ENCODE data around the gene TEX22. TPM values are rescaled to one million over a fixed set of nuclear protein-coding genes. Genes with fewer than 3 reads are reported as not detected.

TEX22 gene
- total and polyA plus RNA-seq, 11 donors, result 0.06 to 1.8 (median 0.60) TPM; not detected in 3

DNA sequence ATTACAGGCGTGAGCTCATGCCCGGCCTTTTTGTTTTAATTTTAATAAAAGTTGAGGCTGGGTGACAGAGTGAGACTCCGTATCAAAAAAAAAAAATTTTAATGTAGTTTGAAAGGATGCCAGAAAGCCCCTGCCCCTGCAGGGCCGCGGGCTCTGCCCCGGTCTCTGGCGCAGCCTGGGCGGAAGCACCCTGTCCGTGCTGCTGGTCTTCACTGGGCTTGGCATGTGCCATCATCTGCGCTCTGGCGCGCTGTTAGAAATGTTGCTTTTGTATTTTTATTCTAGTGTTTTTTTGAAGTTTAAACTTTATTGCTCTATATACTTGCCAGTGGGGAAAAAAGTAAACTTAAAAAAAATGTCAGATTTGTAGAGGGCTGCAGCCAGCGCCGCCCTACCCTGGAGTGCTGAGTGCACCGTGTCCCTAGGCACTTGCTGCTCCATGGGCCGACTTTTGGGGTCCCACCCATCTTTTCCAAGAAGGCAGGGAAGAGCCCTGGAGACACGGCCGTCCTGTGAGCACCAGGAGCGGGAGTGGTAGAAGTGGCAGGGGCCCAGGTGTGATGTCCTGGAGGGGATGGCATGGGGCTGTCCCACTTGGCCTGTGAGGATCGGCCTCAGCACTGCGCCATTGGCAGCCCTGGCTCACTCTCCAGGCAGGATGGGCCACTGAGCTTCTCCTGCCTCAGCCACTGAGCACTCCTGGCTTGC, 25.3 kb downstream of the TEX22 start:
- 92 to 96% (median 95%) methylated on average over 19 to 21 of the region's 21 CpGs for WGBS, 4 donors
- H3K4me3 ChIP-seq, result no peak overlapping the region
- DNase-seq (peak in 1 of 5 donors; percentile 12), ATAC-seq (no peak)
- peaks cover 0 to 3% (median 0%) of the 10 kb centered on the region in 12 donors for H3K9me3 ChIP-seq
- no peak overlapping the region for H3K27ac ChIP-seq
- intact Hi-C loops (cut with DNase I), result no loop called here
- H3K4me1 ChIP-seq, result peaks cover 2 to 46% (median 32%) of the 10 kb centered on the region in 12 donors
- H3K27me3 ChIP-seq, result no peaks in the 10 kb centered on the region
- H3K36me3 ChIP-seq, result peaks cover 0 to 24% (median 0%) of the 10 kb centered on the region in 9 donors
- TF ChIP-seq POLR2A (IDR thresholded peaks at IDR 0.05), result no peak
- TF ChIP-seq, protein P1, sequence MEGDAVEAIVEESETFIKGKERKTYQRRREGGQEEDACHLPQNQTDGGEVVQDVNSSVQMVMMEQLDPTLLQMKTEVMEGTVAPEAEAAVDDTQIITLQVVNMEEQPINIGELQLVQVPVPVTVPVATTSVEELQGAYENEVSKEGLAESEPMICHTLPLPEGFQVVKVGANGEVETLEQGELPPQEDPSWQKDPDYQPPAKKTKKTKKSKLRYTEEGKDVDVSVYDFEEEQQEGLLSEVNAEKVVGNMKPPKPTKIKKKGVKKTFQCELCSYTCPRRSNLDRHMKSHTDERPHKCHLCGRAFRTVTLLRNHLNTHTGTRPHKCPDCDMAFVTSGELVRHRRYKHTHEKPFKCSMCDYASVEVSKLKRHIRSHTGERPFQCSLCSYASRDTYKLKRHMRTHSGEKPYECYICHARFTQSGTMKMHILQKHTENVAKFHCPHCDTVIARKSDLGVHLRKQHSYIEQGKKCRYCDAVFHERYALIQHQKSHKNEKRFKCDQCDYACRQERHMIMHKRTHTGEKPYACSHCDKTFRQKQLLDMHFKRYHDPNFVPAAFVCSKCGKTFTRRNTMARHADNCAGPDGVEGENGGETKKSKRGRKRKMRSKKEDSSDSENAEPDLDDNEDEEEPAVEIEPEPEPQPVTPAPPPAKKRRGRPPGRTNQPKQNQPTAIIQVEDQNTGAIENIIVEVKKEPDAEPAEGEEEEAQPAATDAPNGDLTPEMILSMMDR (IDR thresholded peaks at IDR 0.05), result no peak

DNA sequence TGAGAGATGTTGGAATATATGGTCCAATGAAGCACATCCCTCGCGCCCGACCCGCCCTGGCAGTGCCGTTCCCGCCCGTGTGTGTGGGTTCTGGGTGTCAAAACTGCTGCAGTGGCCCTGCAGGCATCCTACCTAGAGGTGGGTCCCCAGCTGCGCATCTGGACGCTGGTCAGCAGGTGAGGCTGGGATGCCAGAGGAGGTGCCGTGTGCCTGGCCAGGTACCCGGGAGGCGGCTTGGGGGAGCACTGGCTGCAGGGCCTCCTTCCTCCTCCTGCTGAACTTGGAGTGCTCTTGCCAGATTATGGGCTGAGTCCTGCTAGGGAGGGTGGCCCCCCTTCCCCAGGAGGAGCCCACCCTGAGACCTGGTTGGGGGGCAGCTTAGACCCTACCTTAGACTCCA, 26.5 kb downstream of the TEX22 start:
- Histone ChIP-seq H3K4me1 (peaks cover 2 to 42% (median 26%) of the 10 kb centered on the region in 12 donors), H3K36me3 (peaks cover 0 to 24% (median 0%) of the 10 kb centered on the region in 9 donors), H3K9me3 (peaks cover 0 to 3% (median 0%) of the 10 kb centered on the region in 12 donors), H3K27me3 (no peaks in the 10 kb centered on the region), H3K4me3 (no peak overlapping the region), H3K27ac (no peak overlapping the region)
- DNase-seq (peak in 1 of 5 donors; percentile 9), ATAC-seq (no peak)
- TF ChIP-seq, protein P1 (IDR thresholded peaks at IDR 0.05), result no peak
- TF ChIP-seq POLR2A (IDR thresholded peaks at IDR 0.05), result no peak
- 95 to 98% (median 95%) methylated on average over 12 of the region's 12 CpGs for WGBS, 4 donors
- intact Hi-C loops (cut with DNase I), result no loop called here

DNA sequence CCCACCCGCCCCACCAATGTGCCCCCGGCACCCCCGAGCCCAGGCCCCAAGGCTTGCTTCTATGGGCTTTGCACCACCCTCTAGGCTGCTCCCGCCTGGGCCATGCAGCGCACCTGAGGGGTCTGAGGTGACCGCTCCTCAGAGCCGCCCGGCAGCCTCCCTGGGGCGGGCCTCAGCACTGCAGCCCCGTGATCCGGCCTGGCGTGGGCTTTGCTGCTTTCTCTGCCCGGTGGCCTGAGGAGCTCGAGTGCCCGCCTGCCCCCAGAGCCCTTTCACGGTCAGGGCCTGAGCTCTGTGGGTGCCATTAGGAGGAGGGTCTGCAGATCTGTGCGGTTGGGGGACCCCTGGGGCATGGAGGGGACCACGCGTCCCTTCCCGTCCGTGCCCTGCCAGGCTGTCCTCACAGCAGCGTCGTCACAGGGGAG, 27.5 kb downstream of the TEX22 start:
- H3K9me3 ChIP-seq, result peaks cover 0 to 3% (median 0%) of the 10 kb centered on the region in 12 donors
- H3K4me3 ChIP-seq, result no peak overlapping the region
- TF ChIP-seq, protein P1 (IDR thresholded peaks at IDR 0.05), result no peak
- no peak for TF ChIP-seq POLR2A (IDR thresholded peaks at IDR 0.05)
- H3K36me3 ChIP-seq, result peaks cover 0 to 24% (median 0%) of the 10 kb centered on the region in 9 donors
- intact Hi-C loops (cut with DNase I), result no loop called here
- 93 to 99% (median 96%) methylated on average over 13 to 23 of the region's 23 CpGs for WGBS, 4 donors
- H3K27me3 ChIP-seq, result no peaks in the 10 kb centered on the region
- H3K27ac ChIP-seq, result no peak overlapping the region
- DNase-seq (peak in 1 of 5 donors; percentile 12), ATAC-seq (no peak)
- peaks cover 2 to 47% (median 27%) of the 10 kb centered on the region in 12 donors for H3K4me1 ChIP-seq

DNA sequence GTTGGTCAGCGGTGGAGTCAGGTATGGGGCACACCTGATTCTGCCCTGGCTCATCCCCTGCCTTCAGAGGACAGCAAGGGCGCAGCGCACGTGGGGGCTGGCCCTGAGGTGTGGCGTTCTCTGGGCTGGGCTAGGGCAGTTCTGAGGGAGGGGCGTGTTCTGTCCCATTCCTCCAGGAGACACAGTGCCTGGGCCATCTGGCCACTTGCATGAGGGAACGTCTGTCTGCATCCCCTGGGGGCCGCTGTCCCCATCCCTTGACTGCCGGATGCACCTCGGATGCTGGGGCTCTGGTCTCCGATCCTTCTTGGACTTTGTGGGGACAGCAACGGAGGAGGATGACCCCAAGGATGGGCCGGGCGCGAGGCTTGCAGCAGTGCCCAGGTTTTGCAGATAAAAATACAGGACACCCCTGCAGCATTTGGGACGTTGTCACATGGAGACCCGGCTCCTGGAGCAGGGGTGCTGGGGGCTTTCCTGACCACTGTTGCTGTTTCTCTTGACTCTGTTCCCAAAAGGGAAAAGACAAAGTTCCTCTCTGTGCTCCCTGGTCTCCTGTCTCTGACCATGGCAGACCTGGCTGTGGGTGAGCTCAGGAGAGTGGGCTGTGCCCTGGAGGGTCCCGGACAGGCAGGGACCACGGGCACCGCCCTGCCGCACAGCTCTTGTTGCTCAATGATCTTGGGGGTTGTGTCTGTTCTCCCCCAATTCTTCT, 28.2 kb downstream of the TEX22 start:
- H3K4me1 ChIP-seq, result peaks cover 0 to 43% (median 22%) of the 10 kb centered on the region in 12 donors
- intact Hi-C loops (cut with DNase I), result no loop called here
- DNase-seq (peak in 2 of 5 donors; percentile 20 to 48), ATAC-seq (no peak)
- TF ChIP-seq POLR2A (IDR thresholded peaks at IDR 0.05), result no peak
- TF ChIP-seq, protein P1 (IDR thresholded peaks at IDR 0.05), result no peak
- H3K9me3 ChIP-seq, result peaks cover 0 to 10% (median 0%) of the 10 kb centered on the region in 12 donors
- WGBS, 4 donors, result 94 to 97% (median 95%) methylated on average over 20 to 21 of the region's 21 CpGs
- H3K27me3 ChIP-seq, result no peaks in the 10 kb centered on the region
- H3K36me3 ChIP-seq, result peaks cover 0 to 31% (median 0%) of the 10 kb centered on the region in 9 donors
- H3K4me3 ChIP-seq, result no peak overlapping the region
- H3K27ac ChIP-seq, result no peak overlapping the region
